WTC11 (cell line): Measurements from ENCODE around the gene TMTC1.

Experiments used
- CTCF ChIP-seq: fragments of 200-600 bp; IDR thresholded peaks from 2 replicates; pipeline ENCODE4 v1.8.0; 2022; ENCODE audit warnings: antibody characterized with exemption
- NR2C2 ChIP-seq: sonication (generic); formaldehyde crosslinking; IDR thresholded peaks from 2 replicates; pipeline ENCODE4 v1.8.0; 2022; ENCODE audit warnings: mild to moderate bottlenecking, missing genetic modification reagents
- TEAD4 ChIP-seq: sonication (generic); formaldehyde crosslinking; IDR thresholded peaks from 2 replicates; pipeline ENCODE4 v1.8.0; 2022; ENCODE audit warnings: mild to moderate bottlenecking, missing genetic modification reagents
- TF ChIP-seq, protein P1 (sequence below): fragments of 250-450 bp; sonication (Bioruptor Pico); IDR thresholded peaks from 2 replicates; pipeline ENCODE4 v2.1.2; 2022; ENCODE audit warnings: mild to moderate bottlenecking, moderate library complexity

GRCh38 chr12:29709054-29709453 is 74.7 kb downstream of the TMTC1 start:
- no peak for TF ChIP-seq CTCF
- TF ChIP-seq, protein P1, sequence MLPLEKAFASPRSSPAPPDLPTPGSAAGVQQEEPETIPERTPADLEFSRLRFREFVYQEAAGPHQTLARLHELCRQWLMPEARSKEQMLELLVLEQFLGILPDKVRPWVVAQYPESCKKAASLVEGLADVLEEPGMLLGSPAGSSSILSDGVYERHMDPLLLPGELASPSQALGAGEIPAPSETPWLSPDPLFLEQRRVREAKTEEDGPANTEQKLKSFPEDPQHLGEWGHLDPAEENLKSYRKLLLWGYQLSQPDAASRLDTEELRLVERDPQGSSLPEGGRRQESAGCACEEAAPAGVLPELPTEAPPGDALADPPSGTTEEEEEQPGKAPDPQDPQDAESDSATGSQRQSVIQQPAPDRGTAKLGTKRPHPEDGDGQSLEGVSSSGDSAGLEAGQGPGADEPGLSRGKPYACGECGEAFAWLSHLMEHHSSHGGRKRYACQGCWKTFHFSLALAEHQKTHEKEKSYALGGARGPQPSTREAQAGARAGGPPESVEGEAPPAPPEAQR, result no peak
- no peak for TF ChIP-seq NR2C2
- TF ChIP-seq TEAD4 (CRISPR knock-in tag), result no peak
